BJ (cell line): ENCODE measurements around the gene TSGA10. TPM values are rescaled to one million over a fixed set of nuclear protein-coding genes. Genes with fewer than 3 reads are reported as not detected.

Source experiments
- CTCF ChIA-PET: fragments of 350-600 bp; formaldehyde crosslinking; extraction: SDS; loops from one replicate; lab custom pipeline; 2021; ENCODE audit warnings: antibody characterized with exemption, inconsistent platforms; lab: Yijun Ruan, JAX
- POLR2A ChIA-PET: fragments of 300-600 bp; sonication (Branson Sonifier 250); formaldehyde crosslinking; extraction: SDS; loops from one replicate; lab custom pipeline; 2021; ENCODE audit warnings: antibody characterized with exemption; lab: Charles Lee
- DNase-seq: peaks from one replicate; pipeline ENCODE4 v3.0.0-alpha.2; 2011; ENCODE audit warnings: low read depth
- H3K27me3 ChIP-seq: 2 replicates; pipeline ENCODE4 v1.6.0; 2011; ENCODE audit warnings: low read length; ENCODE audit not compliant: control insufficient read depth, insufficient read depth
- H3K36me3 ChIP-seq: 2 replicates; pipeline ENCODE4 v1.5.1; 2011; ENCODE audit warnings: low read length; ENCODE audit not compliant: control insufficient read depth, insufficient read depth
- H3K4me3 ChIP-seq: 2 replicates; pipeline ENCODE4 v1.5.1; 2011; ENCODE audit warnings: low read depth, mild to moderate bottlenecking, control low read depth, low read length
- polyA plus RNA-seq: library from polyadenylated mRNA; depleted of rRNA; stranded (reverse); fragments of >200 nt; gene quantifications from 2 replicates; pipeline ENCODE4 v1.2.3, GENCODE V29; 2011
- TF ChIP-seq, protein P1 (sequence below): IDR thresholded peaks from 2 replicates; pipeline ENCODE4 v1.5.1; 2011; ENCODE audit warnings: low read depth, mild to moderate bottlenecking, control low read depth, inconsistent platforms, low read length, moderate library complexity; ENCODE audit not compliant: insufficient read depth

Gene TSGA10
- polyA plus RNA-seq, 1 experiment: 0.42 TPM

DNA sequence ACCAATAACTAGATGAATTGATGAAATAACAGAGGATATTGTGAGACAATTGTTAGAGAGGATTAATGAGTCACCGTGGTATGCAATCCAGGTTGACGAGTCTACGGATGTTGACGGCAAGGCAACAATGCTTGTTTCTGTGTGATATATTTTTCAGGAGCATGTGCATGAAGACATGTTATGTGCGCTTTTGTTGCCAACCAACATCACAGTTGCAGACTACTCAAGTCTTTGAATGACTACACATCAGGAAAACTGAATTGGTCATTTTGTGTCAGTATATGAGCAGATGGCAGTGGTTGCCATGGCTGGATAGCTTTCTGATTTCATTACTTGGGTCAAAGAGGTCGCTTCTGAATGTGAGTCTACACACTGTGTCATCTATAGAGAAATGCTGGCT is 122.0 kb downstream of the TSGA10 start:
- no peak for DNase-seq
- ChIA-PET CTCF (no interaction called here), POLR2A (no interaction called here)

DNA sequence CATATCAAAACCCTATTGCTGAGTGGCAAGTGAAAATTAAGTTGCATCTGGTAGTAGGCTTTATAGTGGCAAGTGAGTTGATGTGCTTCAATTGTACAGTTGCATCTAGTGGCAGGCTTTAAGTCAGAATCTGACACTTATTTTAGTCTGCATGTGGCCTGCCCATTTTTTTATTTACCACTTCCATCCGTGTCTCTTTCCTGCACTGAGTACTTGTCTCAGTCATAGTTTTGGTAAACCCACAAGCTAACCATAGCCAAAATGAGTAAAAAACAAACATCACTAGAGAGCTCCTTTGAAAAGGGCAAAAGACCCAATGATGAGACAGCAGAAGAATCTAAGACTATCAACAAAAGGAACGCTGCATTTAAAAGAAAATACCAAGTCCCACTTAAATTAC is 122.7 kb downstream of the TSGA10 start:
- no peaks in the 10 kb centered on the region for H3K36me3 ChIP-seq
- H3K4me3 ChIP-seq: no peak overlapping the region
- ChIA-PET POLR2A (no interaction called here), CTCF (no interaction called here)
- no peak for DNase-seq
- no peaks in the 10 kb centered on the region for H3K27me3 ChIP-seq
- TF ChIP-seq, protein P1, sequence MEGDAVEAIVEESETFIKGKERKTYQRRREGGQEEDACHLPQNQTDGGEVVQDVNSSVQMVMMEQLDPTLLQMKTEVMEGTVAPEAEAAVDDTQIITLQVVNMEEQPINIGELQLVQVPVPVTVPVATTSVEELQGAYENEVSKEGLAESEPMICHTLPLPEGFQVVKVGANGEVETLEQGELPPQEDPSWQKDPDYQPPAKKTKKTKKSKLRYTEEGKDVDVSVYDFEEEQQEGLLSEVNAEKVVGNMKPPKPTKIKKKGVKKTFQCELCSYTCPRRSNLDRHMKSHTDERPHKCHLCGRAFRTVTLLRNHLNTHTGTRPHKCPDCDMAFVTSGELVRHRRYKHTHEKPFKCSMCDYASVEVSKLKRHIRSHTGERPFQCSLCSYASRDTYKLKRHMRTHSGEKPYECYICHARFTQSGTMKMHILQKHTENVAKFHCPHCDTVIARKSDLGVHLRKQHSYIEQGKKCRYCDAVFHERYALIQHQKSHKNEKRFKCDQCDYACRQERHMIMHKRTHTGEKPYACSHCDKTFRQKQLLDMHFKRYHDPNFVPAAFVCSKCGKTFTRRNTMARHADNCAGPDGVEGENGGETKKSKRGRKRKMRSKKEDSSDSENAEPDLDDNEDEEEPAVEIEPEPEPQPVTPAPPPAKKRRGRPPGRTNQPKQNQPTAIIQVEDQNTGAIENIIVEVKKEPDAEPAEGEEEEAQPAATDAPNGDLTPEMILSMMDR: no peak

More for the DNA sequence above, 122.0 kb downstream of the TSGA10 start:
- H3K36me3 ChIP-seq: no peaks in the 10 kb centered on the region
- H3K4me3 ChIP-seq: no peak overlapping the region
- TF ChIP-seq, protein P1: no peak
- no peaks in the 10 kb centered on the region for H3K27me3 ChIP-seq

DNA sequence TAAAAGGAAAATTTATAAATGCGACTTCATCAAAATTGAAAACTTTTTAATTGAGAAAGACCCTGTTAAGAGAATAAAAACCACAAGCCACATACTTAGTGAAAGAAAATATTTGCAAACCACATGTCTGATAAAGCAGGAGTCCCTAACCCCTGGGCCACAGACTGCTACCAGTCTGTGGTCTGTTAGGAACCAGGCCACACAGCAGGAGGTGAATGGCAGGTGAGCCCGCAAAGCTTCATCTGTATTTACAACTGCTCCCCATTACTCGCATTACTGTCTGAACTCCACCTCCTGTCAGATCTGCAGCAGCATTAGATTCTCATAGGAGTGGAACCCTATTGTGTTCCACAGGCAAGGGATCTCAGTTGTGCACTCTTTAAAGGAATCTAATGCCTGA is 123.3 kb downstream of the TSGA10 start:
- ChIA-PET POLR2A (no interaction called here), CTCF (no interaction called here)
- TF ChIP-seq, protein P1: no peak
- Histone ChIP-seq H3K27me3 (no peaks in the 10 kb centered on the region), H3K36me3 (no peaks in the 10 kb centered on the region), H3K4me3 (no peak overlapping the region)
- no peak for DNase-seq

DNA sequence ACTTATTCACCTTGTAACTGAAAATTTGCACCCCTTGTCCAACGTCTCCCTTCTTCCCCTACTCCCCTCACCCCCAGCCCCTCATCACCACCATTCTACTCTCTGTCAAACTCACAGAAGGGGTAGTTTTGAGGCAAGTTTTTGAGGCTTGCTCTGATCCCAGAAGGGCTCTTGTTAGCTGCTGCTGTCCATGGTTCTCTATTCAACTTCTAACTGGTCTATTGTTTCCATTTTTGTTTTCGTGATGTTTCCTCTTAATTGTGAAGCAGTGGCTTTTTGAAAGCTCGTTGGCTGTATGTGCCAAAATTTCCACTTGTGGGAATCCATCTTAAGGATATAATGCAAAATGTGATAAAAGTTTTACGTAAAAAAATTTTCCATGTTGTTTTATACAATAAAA is 126.2 kb downstream of the TSGA10 start:
- TF ChIP-seq, protein P1: no peak
- Histone ChIP-seq H3K4me3 (no peak overlapping the region), H3K36me3 (no peaks in the 10 kb centered on the region), H3K27me3 (no peaks in the 10 kb centered on the region)
- ChIA-PET POLR2A (no interaction called here), CTCF (no interaction called here)
- DNase-seq: no peak

DNA sequence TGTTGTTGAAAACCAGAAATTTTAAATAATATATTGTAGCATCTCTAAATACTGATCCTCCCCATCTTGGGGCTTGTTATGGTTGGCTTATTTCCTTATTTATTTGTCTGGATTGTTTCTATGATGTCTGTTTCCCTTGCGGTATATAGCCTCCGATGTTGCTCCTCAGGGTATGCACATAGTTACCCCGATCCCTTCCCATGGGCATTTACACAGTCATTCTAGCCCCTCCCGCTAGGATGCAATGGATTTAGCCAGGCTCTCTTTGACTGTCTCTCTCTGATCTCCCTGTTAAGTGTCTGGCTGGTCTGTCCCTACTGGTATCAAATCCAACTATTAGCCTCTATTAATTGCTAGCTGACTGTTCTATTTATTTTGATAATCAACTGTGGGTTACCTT is 126.9 kb downstream of the TSGA10 start:
- CTCF ChIA-PET: no interaction called here
- TF ChIP-seq, protein P1: no peak
- POLR2A ChIA-PET: no interaction called here

More for the DNA sequence above, 126.9 kb downstream of the TSGA10 start:
- no peaks in the 10 kb centered on the region for H3K36me3 ChIP-seq
- no peak overlapping the region for H3K4me3 ChIP-seq
- H3K27me3 ChIP-seq: no peaks in the 10 kb centered on the region
- no peak for DNase-seq
